DMS114 treated with DMSO at 0.1 percent for 48 hours (cell line): ENCODE data around the gene TBCK.

ENCODE experiments used
- DNase-seq: peaks from one replicate; lab custom pipeline; 2025; ENCODE audit not compliant: unreplicated experiment; lab: John Stamatoyannopoulos, UW

The TBCK gene

GRCh38 chr4:106315968-106316772, at the start of gene TBCK, which contains the start of gene AIMP1:
TBCK (minus strand) TSS chr4:106316209; CDS start chr4:106308960, 7,249 bp downstream.
AIMP1 (plus strand) TSS chr4:106316550; CDS start chr4:106325010, 8,460 bp downstream.
- DNase-seq: peak; percentile 73

GRCh38 chr4:106365613-106366012, 49.6 kb upstream of the TBCK start:
- no peak for DNase-seq

- no peak for DNase-seq
Observed at GRCh38 chr4:106364282-106364681, 48.3 kb upstream of the TBCK start.

GRCh38 chr4:106362086-106362825, 46.2 kb upstream of the TBCK start:
- DNase-seq: no peak

GRCh38 chr4:106358899-106359298, 42.9 kb upstream of the TBCK start:
- no peak for DNase-seq

GRCh38 chr4:106355193-106355592, 39.2 kb upstream of the TBCK start:
- no peak for DNase-seq

- DNase-seq: no peak
Observed at GRCh38 chr4:106353786-106354185, 37.8 kb upstream of the TBCK start.

GRCh38 chr4:106351016-106351415, 35.0 kb upstream of the TBCK start:
- no peak for DNase-seq

- DNase-seq: no peak
Observed at GRCh38 chr4:106347167-106347566, 31.2 kb upstream of the TBCK start.

GRCh38 chr4:106344647-106344970, 28.6 kb upstream of the TBCK start:
- DNase-seq: no peak

- no peak for DNase-seq
Observed at GRCh38 chr4:106343865-106344646, 28.0 kb upstream of the TBCK start.

GRCh38 chr4:106340774-106341173, 24.8 kb upstream of the TBCK start:
- DNase-seq: no peak

GRCh38 chr4:106339431-106339830, 23.4 kb upstream of the TBCK start:
- DNase-seq: no peak

GRCh38 chr4:106338671-106339070, 22.7 kb upstream of the TBCK start:
- DNase-seq: no peak

GRCh38 chr4:106337916-106338315, 21.9 kb upstream of the TBCK start:
- no peak for DNase-seq

GRCh38 chr4:106336618-106337017, 20.6 kb upstream of the TBCK start:
- DNase-seq: no peak

- no peak for DNase-seq
Observed at GRCh38 chr4:106334741-106335470, 18.9 kb upstream of the TBCK start.

- DNase-seq: no peak
Observed at GRCh38 chr4:106333186-106333585, 17.2 kb upstream of the TBCK start.

- peak; percentile 33 for DNase-seq
Observed at GRCh38 chr4:106329041-106329618, 13.1 kb upstream of the TBCK start.

- no peak for DNase-seq
Observed at GRCh38 chr4:106325800-106326199, 9.8 kb upstream of the TBCK start.

- no peak for DNase-seq
Observed at GRCh38 chr4:106323119-106323518, 7.1 kb upstream of the TBCK start.
